ENCODE data around the gene CDK17.
A peak's percentile ranks its signal among the peaks of the same experiment; 100 is the strongest.
"Not testable (repeated sequence)": the region's sequence is repeated elsewhere in the genome, so short reads cannot be mapped to it uniquely, and the experiment has no call there.

CDK17 gene

GRCh38 chr12:96386794-96387193 lies 13.4 kb downstream of the CDK17 start:
- DNase-seq = no peak

- DNase-seq = no peak
Observed at GRCh38 chr12:96383991-96384390, 16.2 kb downstream of the CDK17 start.

- DNase-seq = no peak
Observed at GRCh38 chr12:96383371-96383770, 16.9 kb downstream of the CDK17 start.

GRCh38 chr12:96379743-96380142 lies 20.5 kb downstream of the CDK17 start:
- not testable (repeated sequence) for DNase-seq

- no peak for DNase-seq
Observed at GRCh38 chr12:96378319-96378718, 21.9 kb downstream of the CDK17 start.

GRCh38 chr12:96376865-96377264 lies 23.4 kb downstream of the CDK17 start:
- no peak for DNase-seq

- no peak for DNase-seq
Observed at GRCh38 chr12:96375841-96376604, 24.2 kb downstream of the CDK17 start.

GRCh38 chr12:96375170-96375569 lies 25.1 kb downstream of the CDK17 start:
- no peak for DNase-seq

GRCh38 chr12:96371790-96372699 lies 28.2 kb downstream of the CDK17 start:
- DNase-seq = no peak

GRCh38 chr12:96371138-96371789 lies 29.0 kb downstream of the CDK17 start:
- no peak for DNase-seq

- no peak for DNase-seq
Observed at GRCh38 chr12:96368687-96369086, 31.6 kb downstream of the CDK17 start.

GRCh38 chr12:96368233-96368632 lies 32.0 kb downstream of the CDK17 start:
- DNase-seq = peak; percentile 29

GRCh38 chr12:96366381-96366654 lies 33.9 kb downstream of the CDK17 start:
- no peak for DNase-seq

- no peak for DNase-seq
Observed at GRCh38 chr12:96365604-96366380, 34.4 kb downstream of the CDK17 start.

- DNase-seq = no peak
Observed at GRCh38 chr12:96364092-96364700, 36.0 kb downstream of the CDK17 start.

GRCh38 chr12:96361074-96361473 lies 39.2 kb downstream of the CDK17 start:
- DNase-seq = no peak

- no peak for DNase-seq
Observed at GRCh38 chr12:96360550-96360949, 39.7 kb downstream of the CDK17 start.

- DNase-seq = peak; percentile 27
Observed at GRCh38 chr12:96359328-96359727, 40.9 kb downstream of the CDK17 start.

GRCh38 chr12:96356831-96357230 lies 43.4 kb downstream of the CDK17 start:
- no peak for DNase-seq

GRCh38 chr12:96354844-96355534 lies 45.2 kb downstream of the CDK17 start:
- DNase-seq = no peak

- DNase-seq = no peak
Observed at GRCh38 chr12:96354326-96354725, 45.9 kb downstream of the CDK17 start.

All from eye (tissue), 1 donor.